Activated CD4-positive, alpha-beta T cell treated with anti-CD3 and anti-CD28 coated beads for 4 hours (primary cell): Measurements from ENCODE around the gene CD1C.
"Not testable (repeated sequence)": the region's sequence is repeated elsewhere in the genome, so short reads cannot be mapped to it uniquely, and the experiment has no call there.

Experiments used
- DNase-seq, 2 donors: peaks; one replicate each; pipeline ENCODE4 v3.0.0-alpha.2; 2020

CD1C gene

GRCh38 chr1:158289811-158290210 lies at the start of gene CD1C:
CD1C (plus strand) TSS chr1:158289923; CDS start chr1:158290065, 142 bp downstream.
- no peak for DNase-seq

DNA sequence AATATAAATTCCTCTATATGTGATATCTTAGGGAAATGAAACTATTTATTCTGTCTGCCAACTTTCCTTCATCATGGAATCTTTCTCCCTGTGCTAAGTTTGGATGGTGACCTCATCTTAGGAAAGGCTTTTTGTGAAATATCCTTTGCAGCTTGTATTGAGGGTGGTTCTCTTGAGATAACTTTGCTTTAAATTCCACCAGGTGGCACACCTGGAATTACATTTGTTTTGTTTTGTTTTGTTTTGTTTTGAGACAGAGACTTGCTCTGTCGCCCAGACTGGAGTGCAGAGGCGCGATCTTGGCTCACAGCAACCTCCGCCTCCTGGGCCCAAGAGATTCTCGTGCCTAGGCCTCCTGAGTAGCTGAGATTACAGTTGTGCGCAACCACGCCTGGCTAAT lies 43.1 kb upstream of the CD1C start:
- no peak for DNase-seq

DNA sequence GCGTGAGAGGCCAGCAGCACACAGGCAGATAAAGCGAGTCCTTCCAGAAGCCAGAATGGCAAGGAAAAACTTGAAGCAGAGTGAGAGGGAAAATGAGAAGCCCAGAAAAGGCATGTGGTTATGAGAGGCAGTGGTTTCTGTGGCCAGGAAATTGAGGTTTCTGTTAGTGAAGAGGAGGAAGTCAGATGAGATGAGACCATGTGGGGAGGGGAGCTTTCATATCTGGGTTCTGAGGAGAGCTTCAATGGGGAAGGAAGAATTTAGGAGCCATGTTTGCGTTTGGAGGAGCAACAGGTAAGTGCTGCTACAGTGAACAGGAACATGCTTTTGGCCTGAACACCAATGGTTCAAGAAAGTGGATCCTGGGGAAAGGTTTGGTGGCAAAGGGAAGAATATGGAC lies 41.6 kb upstream of the CD1C start:
- peak; percentile 4 to 5 for DNase-seq

DNA sequence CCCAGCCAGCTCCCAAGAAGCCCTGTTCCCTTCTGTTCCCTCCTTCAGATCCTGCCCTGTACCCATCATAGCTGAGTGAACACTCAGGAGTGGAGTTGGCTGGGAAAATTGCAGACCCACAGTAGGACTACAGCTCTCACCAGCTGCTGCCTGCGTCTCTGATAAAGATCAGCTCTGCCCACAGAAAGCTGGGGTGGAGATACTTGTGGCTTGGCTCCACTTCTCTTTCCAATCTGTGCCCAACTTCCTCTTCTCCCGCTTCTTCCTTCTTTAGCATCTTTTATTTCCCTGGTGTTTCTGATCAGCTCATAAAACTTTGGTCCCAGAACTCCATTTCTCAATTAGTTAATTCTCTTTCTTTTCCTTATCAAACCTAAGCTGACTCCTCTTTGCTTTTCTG lies 41.0 kb upstream of the CD1C start:
- no peak for DNase-seq

DNA sequence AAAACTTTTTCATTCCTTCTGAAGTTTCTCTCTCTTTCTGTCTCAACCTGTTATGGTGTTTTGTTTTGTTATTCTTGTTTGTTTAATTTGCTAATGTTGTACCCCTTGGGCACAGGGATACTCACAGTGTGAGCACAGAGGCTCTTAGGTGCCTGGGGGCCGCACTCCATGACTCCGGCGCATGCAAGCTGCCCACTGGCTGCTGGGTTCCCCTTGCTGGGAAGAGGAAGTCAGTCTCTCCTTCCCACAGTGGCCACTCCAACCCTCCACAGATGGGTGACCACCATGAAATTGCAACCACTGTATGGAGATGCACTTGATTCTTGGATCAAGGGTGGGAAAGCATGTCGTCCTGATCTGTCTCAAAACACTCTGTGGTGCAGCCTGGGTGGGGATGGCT lies 40.1 kb upstream of the CD1C start:
- no peak for DNase-seq

DNA sequence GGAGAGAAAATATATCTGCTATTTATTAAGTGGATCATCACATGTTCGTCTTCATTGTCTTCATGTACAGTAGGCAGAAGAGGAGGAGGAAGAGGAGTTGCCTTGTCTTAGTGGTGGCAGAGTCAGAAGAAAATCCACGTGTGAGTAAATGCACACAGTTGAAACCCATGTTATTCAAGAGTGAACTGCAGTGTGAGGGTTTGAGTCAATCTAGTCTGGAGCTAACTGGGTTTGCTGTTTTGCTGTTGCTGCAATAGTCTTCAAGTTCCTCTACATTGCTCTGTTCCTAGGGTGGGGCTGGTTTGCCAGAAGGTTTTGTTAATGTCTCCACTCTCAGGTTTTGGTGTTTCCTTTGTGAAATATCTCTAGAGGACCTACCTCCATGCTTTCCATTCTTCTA lies 38.6 kb upstream of the CD1C start:
- no peak for DNase-seq

- DNase-seq = no peak
Measured at GRCh38 chr1:158255656-158256055, 34.1 kb upstream of the CD1C start.

- not testable (repeated sequence) for DNase-seq
Measured at GRCh38 chr1:158256747-158257146, 33.0 kb upstream of the CD1C start.

GRCh38 chr1:158257888-158258287 lies 31.8 kb upstream of the CD1C start:
- DNase-seq = no peak

DNA sequence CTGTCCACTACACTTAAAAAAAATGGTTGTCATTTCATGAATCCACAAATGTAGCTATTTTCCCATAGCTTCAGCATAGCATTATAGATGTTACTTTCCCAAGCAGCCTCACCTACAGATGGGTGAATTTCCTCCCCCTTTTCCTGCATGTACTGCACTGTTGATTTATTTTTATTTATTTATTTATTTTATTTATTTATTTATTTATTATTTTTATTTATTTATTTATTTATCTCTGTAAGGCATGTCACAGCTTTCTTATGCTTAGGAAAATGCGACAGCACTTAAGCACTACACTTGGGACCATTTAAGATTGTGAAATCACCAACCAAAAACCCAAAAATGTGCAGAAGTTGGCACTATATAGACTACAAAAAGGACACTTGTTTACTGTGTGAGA lies 30.6 kb upstream of the CD1C start:
- no peak for DNase-seq

GRCh38 chr1:158272681-158273080 lies 17.0 kb upstream of the CD1C start:
- DNase-seq = no peak

GRCh38 chr1:158274797-158275196 lies 14.9 kb upstream of the CD1C start:
- DNase-seq = no peak

DNA sequence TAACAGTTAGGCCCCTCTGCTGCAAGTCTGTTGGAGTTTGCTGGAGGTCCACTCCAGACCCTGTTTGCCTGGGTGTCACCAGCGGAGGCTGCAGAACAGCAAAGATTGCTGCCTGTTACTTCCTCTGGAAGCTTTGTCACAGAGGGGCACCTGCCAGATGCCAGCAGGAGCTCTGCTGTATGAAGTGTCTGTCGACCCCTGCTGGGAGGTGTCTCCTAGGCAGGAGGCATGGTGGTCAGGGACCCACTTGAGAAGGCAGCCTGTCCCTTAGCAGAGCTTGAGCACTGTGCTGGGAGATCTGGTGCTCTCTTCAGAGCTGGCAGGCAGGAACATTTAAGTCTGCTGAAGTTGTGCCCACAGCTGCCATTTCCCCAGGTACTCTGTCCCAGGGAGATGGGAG lies 7.3 kb upstream of the CD1C start:
- DNase-seq = not testable (repeated sequence)

DNA sequence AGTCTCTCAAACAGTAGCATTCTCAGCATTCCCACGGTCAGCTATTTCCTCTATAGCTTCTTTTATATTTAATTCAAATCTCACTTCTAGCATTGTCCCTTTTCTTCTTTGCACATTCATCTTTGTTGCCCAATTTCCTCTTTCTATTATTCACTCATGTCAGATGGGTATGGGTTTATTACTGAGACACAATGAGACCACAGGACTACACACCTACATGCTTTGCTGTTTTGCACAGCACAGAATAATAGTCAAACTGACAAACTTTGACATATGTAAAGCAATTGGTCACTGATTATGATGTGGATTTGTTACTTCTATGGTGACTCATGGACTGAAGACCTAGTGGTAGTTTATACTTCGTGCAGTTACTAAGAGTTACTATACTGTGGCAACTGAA lies 5.8 kb upstream of the CD1C start:
- no peak for DNase-seq

GRCh38 chr1:158285756-158286241 lies 3.9 kb upstream of the CD1C start:
- DNase-seq = no peak

DNA sequence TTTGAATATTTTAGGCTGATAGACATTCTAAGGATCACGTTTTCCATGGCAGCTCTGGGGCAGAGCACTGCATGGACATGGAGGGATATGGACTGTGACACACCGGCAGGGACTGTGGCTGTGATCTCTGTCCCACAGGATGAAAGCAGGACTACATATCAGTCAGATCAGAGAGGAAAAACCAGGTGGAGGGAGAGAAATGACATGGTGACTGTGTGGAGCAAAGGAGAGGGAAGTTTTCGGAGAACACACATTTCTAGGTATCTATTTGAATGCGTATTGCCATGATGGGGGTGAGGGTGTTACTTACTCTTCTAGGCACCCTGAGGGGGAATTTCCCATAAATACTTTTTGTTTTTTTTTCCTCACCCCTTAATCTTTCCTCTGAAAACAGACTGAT lies 3.2 kb upstream of the CD1C start:
- DNase-seq = no peak

- DNase-seq = no peak
Measured at GRCh38 chr1:158286941-158287346, 2.8 kb upstream of the CD1C start.

GRCh38 chr1:158290321-158290844 lies 660 bp downstream of the CD1C start:
- no peak for DNase-seq

DNA sequence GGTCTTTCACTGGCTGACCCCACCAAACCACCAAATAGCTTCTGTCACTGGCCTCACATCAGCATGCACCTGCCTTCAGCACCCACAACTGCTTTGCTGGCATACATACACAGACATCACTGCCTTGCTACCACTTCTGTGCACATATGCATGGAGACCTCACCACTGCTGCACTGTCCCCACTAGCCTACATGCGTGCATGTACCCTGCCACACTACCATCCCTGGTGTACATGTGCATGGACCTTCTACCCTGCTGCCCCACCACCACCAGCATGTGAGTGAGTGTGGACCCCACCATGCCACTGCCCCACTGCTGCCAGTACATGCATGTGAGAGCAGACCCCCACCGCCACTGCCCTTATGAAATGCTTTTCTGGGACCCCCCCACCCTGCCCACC lies 6.1 kb downstream of the CD1C start:
- no peak for DNase-seq

DNA sequence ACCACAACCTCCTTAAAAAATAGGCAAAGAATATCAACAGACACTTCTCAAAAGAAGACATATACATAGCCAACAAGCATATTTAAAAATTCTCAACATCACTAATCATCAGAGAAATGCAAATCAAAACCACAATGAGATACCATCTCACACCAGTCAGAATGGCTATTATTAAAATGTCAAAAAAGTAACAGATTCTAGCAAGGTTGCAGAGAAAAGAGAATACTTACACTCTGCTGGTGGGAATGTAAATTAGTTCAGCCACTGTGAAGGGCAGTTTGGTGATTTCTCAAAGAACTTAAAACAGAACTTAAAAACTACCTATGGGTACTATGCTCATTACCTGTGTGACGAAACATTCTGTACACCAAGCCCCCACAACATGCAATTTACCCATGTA lies 20.9 kb downstream of the CD1C start:
- DNase-seq = no peak

DNA sequence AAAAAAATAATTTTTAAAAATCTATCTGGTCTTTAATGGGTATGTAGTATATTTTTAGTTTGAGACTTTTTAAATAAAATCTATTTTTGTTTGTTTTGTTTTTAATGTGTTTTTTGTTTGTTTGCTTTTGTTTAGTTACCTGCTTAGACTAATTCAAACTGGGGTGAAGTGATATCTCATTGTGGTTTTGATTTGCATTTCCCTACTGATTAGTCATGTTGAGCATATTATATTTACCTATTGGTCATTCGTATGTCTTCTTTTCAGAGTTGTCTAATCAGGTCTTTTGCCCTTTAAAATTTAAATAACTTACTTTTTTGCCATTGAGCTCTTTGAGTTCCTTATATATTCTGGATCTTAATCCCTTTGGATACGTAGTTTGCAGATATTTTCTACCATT lies 21.3 kb downstream of the CD1C start:
- no peak for DNase-seq

- DNase-seq = no peak
Measured at GRCh38 chr1:158323866-158324265, 34.1 kb downstream of the CD1C start.

- no peak for DNase-seq
Measured at GRCh38 chr1:158324395-158324794, 34.7 kb downstream of the CD1C start.

DNA sequence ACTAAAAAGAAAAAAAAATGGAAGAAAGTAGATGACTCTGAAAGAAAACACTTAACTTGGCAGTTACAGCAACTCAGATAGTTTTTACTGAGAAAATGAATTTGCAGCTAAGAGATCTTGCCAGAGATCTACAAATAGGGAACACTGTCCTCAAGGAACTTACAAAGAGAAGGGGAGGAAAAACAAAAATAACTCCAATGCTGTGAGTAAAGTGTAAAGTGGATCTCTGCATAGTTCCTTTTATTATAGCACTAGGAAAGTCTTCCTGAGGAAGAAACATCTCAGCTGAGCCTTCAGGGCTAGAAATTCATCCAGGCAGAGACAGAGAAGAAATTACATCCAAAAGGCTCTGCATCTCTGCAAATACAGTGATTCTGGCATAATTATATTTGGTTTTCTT lies 37.8 kb downstream of the CD1C start:
- DNase-seq = no peak

DNA sequence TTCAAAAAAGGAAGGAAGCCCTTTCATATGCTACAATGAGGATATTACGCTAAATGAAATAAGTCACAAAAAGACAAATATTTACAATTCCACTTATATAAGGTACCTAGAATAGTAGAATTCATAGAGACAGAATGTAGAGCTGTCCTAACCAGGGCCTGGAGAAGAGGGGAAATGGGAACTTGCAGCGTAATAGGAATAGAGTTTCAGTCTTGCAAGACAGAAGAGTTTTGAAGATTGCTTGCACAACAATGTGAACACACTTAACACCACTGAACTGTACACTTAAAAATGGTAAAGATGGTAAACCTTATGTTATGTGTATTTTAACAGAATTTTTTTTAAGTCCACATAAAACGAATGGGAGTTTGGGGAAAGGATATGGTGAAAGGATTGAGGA lies 38.7 kb downstream of the CD1C start:
- no peak for DNase-seq

GRCh38 chr1:158329300-158329699 lies 39.6 kb downstream of the CD1C start:
- DNase-seq = no peak
